MM.1S (cell line): Measurements from ENCODE around the gene GLRA3.

ENCODE experiments used
- DNase-seq: peaks from one replicate; pipeline ENCODE4 v3.0.0-alpha.2; 2015
- H2AFZ ChIP-seq: fragments of 300-600 bp; sonication (generic); 2 replicates; pipeline ENCODE4 v1.6.0; 2016; ENCODE audit warnings: antibody characterized with exemption, low read length
- H3F3A ChIP-seq: fragments of 300-600 bp; sonication (generic); 2 replicates; pipeline ENCODE4 v1.6.1; 2016; ENCODE audit warnings: mild to moderate bottlenecking, antibody characterized with exemption, low read length, moderate library complexity, mixed read lengths; ENCODE audit not compliant: insufficient read depth
- H3K27ac ChIP-seq: fragments of 300-600 bp; sonication (generic); 2 replicates; pipeline ENCODE4 v1.5.1; 2016; ENCODE audit warnings: mild to moderate bottlenecking, low read length
- H3K27me3 ChIP-seq: fragments of 300-600 bp; sonication (generic); replicated peaks from 2 replicates; pipeline ENCODE4 v1.6.0; 2016; ENCODE audit warnings: low read length; ENCODE audit not compliant: insufficient read depth
- H3K36me3 ChIP-seq: fragments of 300-600 bp; sonication (generic); replicated peaks from 2 replicates; pipeline ENCODE4 v1.6.1; 2016; ENCODE audit warnings: mild to moderate bottlenecking, low read length, mixed read lengths; ENCODE audit not compliant: insufficient read depth
- H3K4me1 ChIP-seq: fragments of 300-600 bp; sonication (generic); 2 replicates; pipeline ENCODE4 v1.6.1; 2016; ENCODE audit warnings: low read length, mixed read lengths
- H3K4me2 ChIP-seq: fragments of 300-600 bp; sonication (generic); 2 replicates; pipeline ENCODE4 v1.6.0; 2016; ENCODE audit warnings: low read depth, low read length
- H3K4me3 ChIP-seq: fragments of 300-600 bp; sonication (generic); 2 replicates; pipeline ENCODE4 v1.5.1; 2016; ENCODE audit warnings: low read length, mixed read lengths
- H3K79me2 ChIP-seq: fragments of 300-600 bp; sonication (generic); 2 replicates; pipeline ENCODE4 v1.6.1; 2016; ENCODE audit warnings: mixed run types, low read length, mixed read lengths
- H3K9ac ChIP-seq: fragments of 300-600 bp; sonication (generic); 2 replicates; pipeline ENCODE4 v1.6.1; 2016; ENCODE audit warnings: low read length, mixed read lengths
- H3K9me2 ChIP-seq: fragments of 300-600 bp; sonication (generic); replicated peaks from 2 replicates; pipeline ENCODE4 v1.6.1; 2016; ENCODE audit warnings: mild to moderate bottlenecking, low read length, mixed read lengths; ENCODE audit not compliant: insufficient read depth
- H3K9me3 ChIP-seq: fragments of 300-600 bp; sonication (generic); replicated peaks from 2 replicates; pipeline ENCODE4 v1.6.1; 2016; ENCODE audit warnings: mild to moderate bottlenecking, low read length, mixed read lengths; ENCODE audit not compliant: insufficient read depth
- H4K20me1 ChIP-seq: fragments of 300-600 bp; sonication (generic); 2 replicates; pipeline ENCODE4 v1.6.1; 2016; ENCODE audit warnings: mild to moderate bottlenecking, low read length, moderate library complexity, mixed read lengths; ENCODE audit not compliant: insufficient read depth
- CTCF ChIP-seq: fragments of 300-600 bp; sonication (generic); IDR thresholded peaks from 2 replicates; pipeline ENCODE4 v1.5.1; 2016; ENCODE audit warnings: antibody characterized with exemption, low read length, mixed read lengths
- EZH2 ChIP-seq: fragments of 300-600 bp; sonication (generic); optimal IDR thresholded peaks from 2 replicates; pipeline ENCODE3; 2017; ENCODE audit warnings: low read depth, mild to moderate bottlenecking, antibody characterized with exemption, low read length, mixed read lengths
- EZH2phosphoT487 ChIP-seq: fragments of 300-600 bp; sonication (generic); IDR thresholded peaks from 2 replicates; pipeline ENCODE4 v1.6.1; 2018; ENCODE audit warnings: antibody characterized with exemption, low read length

GLRA3 gene

GRCh38 chr4:174808836-174809235 lies 20.2 kb downstream of the GLRA3 start:
- H3K79me2 ChIP-seq, result no peaks in the 10 kb centered on the region
- no peaks in the 10 kb centered on the region for H3K9me2 ChIP-seq
- no peaks in the 10 kb centered on the region for H3K9me3 ChIP-seq
- H3K27ac ChIP-seq, result no peak overlapping the region
- no peak overlapping the region for H3K9ac ChIP-seq
- H3F3A ChIP-seq, result no peaks in the 10 kb centered on the region
- H3K4me2 ChIP-seq, result no peak overlapping the region
- H3K4me3 ChIP-seq, result no peak overlapping the region
- TF ChIP-seq CTCF, result no peak
- no peak for TF ChIP-seq EZH2
- TF ChIP-seq EZH2phosphoT487, result no peak
- no peaks in the 10 kb centered on the region for H3K36me3 ChIP-seq
- H2AFZ ChIP-seq, result no peak overlapping the region
- no peaks in the 10 kb centered on the region for H3K4me1 ChIP-seq
- H4K20me1 ChIP-seq, result no peaks in the 10 kb centered on the region
- DNase-seq, result no peak
- no peaks in the 10 kb centered on the region for H3K27me3 ChIP-seq

GRCh38 chr4:174808119-174808518 lies 20.9 kb downstream of the GLRA3 start:
- no peak overlapping the region for H3K4me2 ChIP-seq
- H4K20me1 ChIP-seq, result no peaks in the 10 kb centered on the region
- TF ChIP-seq EZH2phosphoT487 (no peak), CTCF (no peak), EZH2 (no peak)
- no peaks in the 10 kb centered on the region for H3K9me3 ChIP-seq
- no peaks in the 10 kb centered on the region for H3K36me3 ChIP-seq
- H3F3A ChIP-seq, result no peaks in the 10 kb centered on the region
- no peak overlapping the region for H3K9ac ChIP-seq
- no peak overlapping the region for H3K27ac ChIP-seq
- H3K4me3 ChIP-seq, result no peak overlapping the region
- no peaks in the 10 kb centered on the region for H3K79me2 ChIP-seq
- DNase-seq, result no peak
- no peaks in the 10 kb centered on the region for H3K4me1 ChIP-seq
- H3K27me3 ChIP-seq, result no peaks in the 10 kb centered on the region
- H3K9me2 ChIP-seq, result no peaks in the 10 kb centered on the region
- H2AFZ ChIP-seq, result no peak overlapping the region

GRCh38 chr4:174805746-174806145 lies 23.3 kb downstream of the GLRA3 start:
- no peaks in the 10 kb centered on the region for H3F3A ChIP-seq
- no peak overlapping the region for H3K4me3 ChIP-seq
- H3K4me1 ChIP-seq, result no peaks in the 10 kb centered on the region
- H3K36me3 ChIP-seq, result no peaks in the 10 kb centered on the region
- no peak overlapping the region for H3K4me2 ChIP-seq
- no peaks in the 10 kb centered on the region for H3K27me3 ChIP-seq
- no peaks in the 10 kb centered on the region for H3K79me2 ChIP-seq
- no peak overlapping the region for H2AFZ ChIP-seq
- H4K20me1 ChIP-seq, result no peaks in the 10 kb centered on the region
- H3K9ac ChIP-seq, result no peak overlapping the region
- H3K9me3 ChIP-seq, result no peaks in the 10 kb centered on the region
- TF ChIP-seq EZH2 (no peak), CTCF (no peak), EZH2phosphoT487 (no peak)
- H3K9me2 ChIP-seq, result no peaks in the 10 kb centered on the region
- no peak for DNase-seq
- no peak overlapping the region for H3K27ac ChIP-seq
